Neural cell (in vitro differentiated cells): ENCODE results near the gene DNAJC19. TPM values are rescaled to one million over a fixed set of nuclear protein-coding genes. Genes with fewer than 3 reads are reported as not detected.

Experiments used
- H2AFZ ChIP-seq: fragments of 200-600, 300-800 bp; sonication (generic), shearing (Covaris generic); 2 replicates; pipeline ENCODE4 v1.6.0; 2014; ENCODE audit warnings: low read depth, mild to moderate bottlenecking, antibody characterized with exemption, low read length, moderate library complexity
- H3F3A ChIP-seq: fragments of 200-600 bp; shearing (Covaris generic); 2 replicates; pipeline ENCODE4 v1.6.1; 2016; ENCODE audit warnings: mild to moderate bottlenecking, moderate library complexity, mixed read lengths, antibody characterized with exemption, low read length; ENCODE audit not compliant: insufficient read depth, poor library complexity, severe bottlenecking
- H3K27ac ChIP-seq: fragments of 200-600, 300-800 bp; sonication (generic), shearing (Covaris generic); 2 replicates; pipeline ENCODE4 v1.5.1; 2014; ENCODE audit warnings: mild to moderate bottlenecking, low read length, moderate library complexity
- H3K27me3 ChIP-seq: fragments of 300-800, 200-600 bp; sonication (generic), shearing (Covaris generic); 2 replicates; pipeline ENCODE4 v1.6.0; 2014; ENCODE audit warnings: mild to moderate bottlenecking, low read depth, low read length, moderate library complexity; ENCODE audit not compliant: insufficient read depth
- H3K36me3 ChIP-seq: fragments of 300-800, 200-600 bp; sonication (generic), shearing (Covaris generic); 2 replicates; pipeline ENCODE4 v1.5.1; 2014; ENCODE audit warnings: mild to moderate bottlenecking, antibody characterized with exemption, low read length, moderate library complexity; ENCODE audit not compliant: insufficient read depth
- H3K4me2 ChIP-seq: fragments of 300-800, 200-600 bp; sonication (generic), shearing (Covaris generic); 2 replicates; pipeline ENCODE4 v1.6.0; 2014; ENCODE audit warnings: mild to moderate bottlenecking, low read length
- H3K4me3 ChIP-seq: fragments of 300-800, 200-600 bp; sonication (generic), shearing (Covaris generic); 2 replicates; pipeline ENCODE4 v1.5.1; 2014; ENCODE audit warnings: mild to moderate bottlenecking, low read length, moderate library complexity
- H3K79me2 ChIP-seq: fragments of 200-600 bp; shearing (Covaris generic); replicated peaks from 2 replicates; pipeline ENCODE4 v1.6.0; 2014; ENCODE audit warnings: mild to moderate bottlenecking, low read length, moderate library complexity; ENCODE audit not compliant: insufficient read depth
- H3K9ac ChIP-seq: fragments of 300-800, 200-600 bp; sonication (generic), shearing (Covaris generic); 2 replicates; pipeline ENCODE4 v1.6.1; 2016; ENCODE audit warnings: mild to moderate bottlenecking, low read length, mixed read lengths
- H3K9me2 ChIP-seq: fragments of 200-600 bp; shearing (Covaris generic); 2 replicates; pipeline ENCODE4 v1.6.1; 2016; ENCODE audit warnings: mild to moderate bottlenecking, low read length, mixed read lengths; ENCODE audit not compliant: insufficient read depth
- H3K9me3 ChIP-seq: fragments of 200-600, 300-800 bp; sonication (generic), shearing (Covaris generic); 2 replicates; pipeline ENCODE4 v1.6.1; 2016; ENCODE audit warnings: mild to moderate bottlenecking, mixed run types, low read length, moderate library complexity, mixed read lengths
- H4K20me1 ChIP-seq: fragments of 200-600 bp; shearing (Covaris generic); 2 replicates; pipeline ENCODE4 v1.6.1; 2016; ENCODE audit warnings: mild to moderate bottlenecking, mixed run types; ENCODE audit not compliant: insufficient read depth
- EP300 ChIP-seq: fragments of 450-650 bp; conservative IDR thresholded peaks from 2 replicates; pipeline ENCODE4 v1.6.1; 2014; ENCODE audit warnings: antibody characterized with exemption, mild to moderate bottlenecking, moderate library complexity; ENCODE audit not compliant: poor library complexity, severe bottlenecking
- EZH2 ChIP-seq: fragments of 200-600, 300-800 bp; shearing (Covaris generic), sonication (generic); IDR thresholded peaks from 2 replicates; pipeline ENCODE4 v1.6.1; 2014; ENCODE audit warnings: antibody characterized with exemption, low read length, borderline replicate concordance, mild to moderate bottlenecking; ENCODE audit not compliant: insufficient read depth, poor library complexity, severe bottlenecking
- MXI1 ChIP-seq: fragments of 450-650 bp; conservative IDR thresholded peaks from 2 replicates; pipeline ENCODE4 v1.6.1; 2014; ENCODE audit warnings: antibody characterized with exemption, mild to moderate bottlenecking; ENCODE audit not compliant: poor library complexity, severe bottlenecking
- POLR2AphosphoS5 ChIP-seq: IDR thresholded peaks from 2 replicates; pipeline ENCODE4 v1.6.1; 2012
- RAD21 ChIP-seq: fragments of 450-650 bp; conservative IDR thresholded peaks from 2 replicates; pipeline ENCODE4 v1.6.1; 2014; ENCODE audit warnings: antibody characterized with exemption, mild to moderate bottlenecking, moderate library complexity
- SMC3 ChIP-seq: fragments of 450-650 bp; conservative IDR thresholded peaks from 2 replicates; pipeline ENCODE4 v1.6.1; 2014; ENCODE audit warnings: antibody characterized with exemption, mild to moderate bottlenecking, moderate library complexity; ENCODE audit not compliant: poor library complexity
- TAF1 ChIP-seq: IDR thresholded peaks from 2 replicates; pipeline ENCODE4 v1.6.1; 2012; ENCODE audit warnings: low read depth
- polyA plus RNA-seq: library from polyadenylated mRNA; depleted of rRNA; stranded (reverse); fragments of >200 nt; gene quantifications from 2 replicates; pipeline ENCODE4 v1.2.3, GENCODE V29; 2014
- TF ChIP-seq, protein P1 (sequence below): IDR thresholded peaks from 2 replicates; pipeline ENCODE4 v1.6.1; 2012; ENCODE audit warnings: borderline replicate concordance
- TF ChIP-seq, protein P2 (sequence below): fragments of 450-650 bp; IDR thresholded peaks from 2 replicates; pipeline ENCODE4 v1.5.1; 2014; ENCODE audit warnings: antibody characterized with exemption, mild to moderate bottlenecking, moderate library complexity; ENCODE audit not compliant: poor library complexity, severe bottlenecking

The DNAJC19 gene
- polyA plus RNA-seq, 1 donor from 2014 or later = 80.3 TPM

DNA sequence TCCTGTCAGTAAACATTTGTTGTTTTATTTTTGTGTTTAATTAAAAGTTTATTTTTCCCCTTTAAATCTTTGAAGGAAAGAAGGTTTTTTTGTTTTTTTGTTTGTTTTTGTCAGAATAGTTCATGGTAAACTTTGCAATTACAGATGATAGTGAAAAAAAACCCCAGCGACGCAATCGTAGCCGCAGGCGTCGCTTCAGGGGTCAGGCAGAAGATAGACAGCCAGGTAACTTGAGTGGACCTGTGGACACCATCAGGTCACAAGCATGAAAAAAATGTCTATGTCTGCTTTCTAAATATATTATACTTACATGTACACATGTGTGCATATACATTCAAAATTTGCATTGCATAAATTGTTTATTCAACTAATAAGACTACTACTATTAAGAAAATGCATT is 18.6 kb downstream of the DNAJC19 start:
- Histone ChIP-seq H3K9me3 (no peaks in the 10 kb centered on the region), H3F3A (no peaks in the 10 kb centered on the region), H3K9me2 (no peaks in the 10 kb centered on the region), H2AFZ (no peak overlapping the region), H4K20me1 (no peaks in the 10 kb centered on the region), H3K4me2 (no peak overlapping the region), H3K27me3 (no peaks in the 10 kb centered on the region), H3K27ac (no peak overlapping the region), H3K4me3 (no peak overlapping the region), H3K79me2 (no peaks in the 10 kb centered on the region), H3K9ac (no peak overlapping the region), H3K36me3 (peaks cover 17% of the 10 kb centered on the region)
- TF ChIP-seq POLR2AphosphoS5 (no peak), RAD21 (no peak), TAF1 (no peak), SMC3 (no peak), EP300 (no peak), MXI1 (no peak), EZH2 (no peak)
- TF ChIP-seq, protein P1, sequence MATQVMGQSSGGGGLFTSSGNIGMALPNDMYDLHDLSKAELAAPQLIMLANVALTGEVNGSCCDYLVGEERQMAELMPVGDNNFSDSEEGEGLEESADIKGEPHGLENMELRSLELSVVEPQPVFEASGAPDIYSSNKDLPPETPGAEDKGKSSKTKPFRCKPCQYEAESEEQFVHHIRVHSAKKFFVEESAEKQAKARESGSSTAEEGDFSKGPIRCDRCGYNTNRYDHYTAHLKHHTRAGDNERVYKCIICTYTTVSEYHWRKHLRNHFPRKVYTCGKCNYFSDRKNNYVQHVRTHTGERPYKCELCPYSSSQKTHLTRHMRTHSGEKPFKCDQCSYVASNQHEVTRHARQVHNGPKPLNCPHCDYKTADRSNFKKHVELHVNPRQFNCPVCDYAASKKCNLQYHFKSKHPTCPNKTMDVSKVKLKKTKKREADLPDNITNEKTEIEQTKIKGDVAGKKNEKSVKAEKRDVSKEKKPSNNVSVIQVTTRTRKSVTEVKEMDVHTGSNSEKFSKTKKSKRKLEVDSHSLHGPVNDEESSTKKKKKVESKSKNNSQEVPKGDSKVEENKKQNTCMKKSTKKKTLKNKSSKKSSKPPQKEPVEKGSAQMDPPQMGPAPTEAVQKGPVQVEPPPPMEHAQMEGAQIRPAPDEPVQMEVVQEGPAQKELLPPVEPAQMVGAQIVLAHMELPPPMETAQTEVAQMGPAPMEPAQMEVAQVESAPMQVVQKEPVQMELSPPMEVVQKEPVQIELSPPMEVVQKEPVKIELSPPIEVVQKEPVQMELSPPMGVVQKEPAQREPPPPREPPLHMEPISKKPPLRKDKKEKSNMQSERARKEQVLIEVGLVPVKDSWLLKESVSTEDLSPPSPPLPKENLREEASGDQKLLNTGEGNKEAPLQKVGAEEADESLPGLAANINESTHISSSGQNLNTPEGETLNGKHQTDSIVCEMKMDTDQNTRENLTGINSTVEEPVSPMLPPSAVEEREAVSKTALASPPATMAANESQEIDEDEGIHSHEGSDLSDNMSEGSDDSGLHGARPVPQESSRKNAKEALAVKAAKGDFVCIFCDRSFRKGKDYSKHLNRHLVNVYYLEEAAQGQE = no peak
- TF ChIP-seq, protein P2, sequence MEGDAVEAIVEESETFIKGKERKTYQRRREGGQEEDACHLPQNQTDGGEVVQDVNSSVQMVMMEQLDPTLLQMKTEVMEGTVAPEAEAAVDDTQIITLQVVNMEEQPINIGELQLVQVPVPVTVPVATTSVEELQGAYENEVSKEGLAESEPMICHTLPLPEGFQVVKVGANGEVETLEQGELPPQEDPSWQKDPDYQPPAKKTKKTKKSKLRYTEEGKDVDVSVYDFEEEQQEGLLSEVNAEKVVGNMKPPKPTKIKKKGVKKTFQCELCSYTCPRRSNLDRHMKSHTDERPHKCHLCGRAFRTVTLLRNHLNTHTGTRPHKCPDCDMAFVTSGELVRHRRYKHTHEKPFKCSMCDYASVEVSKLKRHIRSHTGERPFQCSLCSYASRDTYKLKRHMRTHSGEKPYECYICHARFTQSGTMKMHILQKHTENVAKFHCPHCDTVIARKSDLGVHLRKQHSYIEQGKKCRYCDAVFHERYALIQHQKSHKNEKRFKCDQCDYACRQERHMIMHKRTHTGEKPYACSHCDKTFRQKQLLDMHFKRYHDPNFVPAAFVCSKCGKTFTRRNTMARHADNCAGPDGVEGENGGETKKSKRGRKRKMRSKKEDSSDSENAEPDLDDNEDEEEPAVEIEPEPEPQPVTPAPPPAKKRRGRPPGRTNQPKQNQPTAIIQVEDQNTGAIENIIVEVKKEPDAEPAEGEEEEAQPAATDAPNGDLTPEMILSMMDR = no peak

DNA sequence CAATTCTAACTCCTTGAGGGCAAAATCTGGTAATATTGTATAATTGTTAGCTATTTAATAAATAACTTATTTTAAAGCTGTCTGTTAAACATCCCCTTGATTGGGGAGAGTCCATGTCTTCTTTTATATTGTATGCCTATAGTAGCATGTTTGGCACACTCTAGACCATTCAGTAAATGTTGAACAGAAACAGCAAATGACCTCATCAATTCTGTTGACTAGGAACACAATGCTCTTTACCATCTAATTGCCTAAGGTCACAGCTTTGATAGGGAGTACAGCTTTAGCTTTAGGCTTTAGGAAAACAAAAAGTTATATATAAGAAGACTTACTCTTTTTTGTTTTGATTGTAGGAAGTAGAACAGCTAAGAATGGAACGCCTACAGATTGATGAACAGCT is 27.0 kb downstream of the DNAJC19 start:
- Histone ChIP-seq H3K9me2 (no peaks in the 10 kb centered on the region), H2AFZ (no peak overlapping the region), H3K4me2 (no peak overlapping the region), H3K36me3 (peaks cover 16% of the 10 kb centered on the region), H4K20me1 (no peaks in the 10 kb centered on the region), H3K27me3 (no peaks in the 10 kb centered on the region), H3K27ac (no peak overlapping the region), H3F3A (no peaks in the 10 kb centered on the region), H3K79me2 (no peaks in the 10 kb centered on the region), H3K4me3 (no peak overlapping the region), H3K9me3 (no peaks in the 10 kb centered on the region), H3K9ac (no peak overlapping the region)
- TF ChIP-seq, protein P2 = no peak
- TF ChIP-seq EZH2 (no peak), SMC3 (no peak), POLR2AphosphoS5 (no peak), TAF1 (no peak), EP300 (no peak), MXI1 (no peak), RAD21 (no peak)
- TF ChIP-seq, protein P1 = no peak
